ENCODE data around the gene LEF1. TPM values are rescaled to one million over a fixed set of nuclear protein-coding genes. Genes with fewer than 3 reads are reported as not detected.

LEF1 gene
- total and polyA plus RNA-seq, 12 donors: 0.22 to 4.6 (median 0.76) TPM; not detected in 1

- no peak for TF ChIP-seq CTCF (IDR thresholded peaks at IDR 0.05)
Observed at GRCh38 chr4:108115168-108115526, 53.6 kb downstream of the LEF1 start.

GRCh38 chr4:108114503-108114902 is 54.2 kb downstream of the LEF1 start:
- WGBS, 2 donors: 38 to 47% methylated on average over 6 of the region's 6 CpGs

More at GRCh38 chr4:108115168-108115526, 53.6 kb downstream of the LEF1 start:
- no peak for ATAC-seq
- no peak overlapping the region for H3K4me3 ChIP-seq
- intact Hi-C loops (cut with DNase I): no loop called here
- no peak for DNase-seq
- no peaks in the 10 kb centered on the region for H3K36me3 ChIP-seq
- H3K9me3 ChIP-seq: no peaks in the 10 kb centered on the region
- WGBS, 2 donors: 89 to 90% methylated on average over 2 of the region's 2 CpGs
- peaks cover 0 to 15% (median 0%) of the 10 kb centered on the region in 7 donors for H3K27me3 ChIP-seq
- no peak overlapping the region for H3K27ac ChIP-seq
- H3K4me1 ChIP-seq: peaks cover 0 to 42% (median 0%) of the 10 kb centered on the region in 9 donors

GRCh38 chr4:108113229-108113628 is 55.5 kb downstream of the LEF1 start:
- 37 to 41% methylated on average over 5 of the region's 5 CpGs for WGBS, 2 donors
- Histone ChIP-seq H3K4me1 (peaks cover 0 to 45% (median 0%) of the 10 kb centered on the region in 9 donors), H3K4me3 (no peak overlapping the region), H3K9me3 (no peaks in the 10 kb centered on the region), H3K27me3 (peaks cover 0 to 15% (median 0%) of the 10 kb centered on the region in 7 donors), H3K36me3 (no peaks in the 10 kb centered on the region), H3K27ac (peak overlapping the region in 1 of 10 donors; percentile 28)
- no peak for ATAC-seq
- DNase-seq: no peak
- intact Hi-C loops (cut with DNase I): no loop called here
- no peak for TF ChIP-seq CTCF (IDR thresholded peaks at IDR 0.05)

More at GRCh38 chr4:108114503-108114902, 54.2 kb downstream of the LEF1 start:
- intact Hi-C loops (cut with DNase I): no loop called here
- no peak overlapping the region for H3K4me3 ChIP-seq
- peak overlapping the region in 1 of 10 donors; percentile 2 for H3K27ac ChIP-seq
- H3K9me3 ChIP-seq: no peaks in the 10 kb centered on the region
- H3K4me1 ChIP-seq: peaks cover 0 to 45% (median 0%) of the 10 kb centered on the region in 9 donors
- DNase-seq (no peak), ATAC-seq (no peak)
- no peaks in the 10 kb centered on the region for H3K36me3 ChIP-seq
- TF ChIP-seq CTCF (IDR thresholded peaks at IDR 0.05): no peak
- peaks cover 0 to 15% (median 0%) of the 10 kb centered on the region in 7 donors for H3K27me3 ChIP-seq

GRCh38 chr4:108111781-108112180 is 57.0 kb downstream of the LEF1 start:
- H3K36me3 ChIP-seq: no peaks in the 10 kb centered on the region
- ATAC-seq: no peak
- intact Hi-C loops (cut with DNase I): no loop called here
- peaks cover 0 to 35% (median 0%) of the 10 kb centered on the region in 9 donors for H3K4me1 ChIP-seq
- peaks cover 0 to 15% (median 0%) of the 10 kb centered on the region in 7 donors for H3K27me3 ChIP-seq
- H3K27ac ChIP-seq: no peak overlapping the region
- TF ChIP-seq CTCF (IDR thresholded peaks at IDR 0.05): no peak
- 95 to 96% methylated on average over 4 of the region's 4 CpGs for WGBS, 2 donors
- no peak overlapping the region for H3K4me3 ChIP-seq
- no peaks in the 10 kb centered on the region for H3K9me3 ChIP-seq
- no peak for DNase-seq

Data from heart right ventricle (tissue), 16 donors.